Fibroblast of lung (primary cell): ENCODE measurements around the gene HDAC3. TPM values are rescaled to one million over a fixed set of nuclear protein-coding genes. Genes with fewer than 3 reads are reported as not detected.
"Not testable (repeated sequence)": the region's sequence is repeated elsewhere in the genome, so short reads cannot be mapped to it uniquely, and the experiment has no call there.

Source experiments
- DNase-seq, 2 donors: peaks; one replicate each; pipeline versions ENCODE4 v3.0.0 to v3.0.0-alpha.2; 2010; ENCODE audit warnings: low read depth in 2 of 2
- H2AFZ ChIP-seq: 2 replicates; pipeline ENCODE4 v1.5.1; 2012; ENCODE audit warnings: low read length, control low read depth, inconsistent platforms
- H3K27ac ChIP-seq: 2 replicates; pipeline ENCODE4 v1.5.1; 2011; ENCODE audit warnings: low read length, control low read depth; ENCODE audit not compliant: insufficient read depth
- H3K27me3 ChIP-seq: 2 replicates; pipeline ENCODE4 v1.5.1; 2011; ENCODE audit warnings: mild to moderate bottlenecking, low read length; ENCODE audit not compliant: control insufficient read depth, insufficient read depth
- H3K36me3 ChIP-seq: 2 replicates; pipeline ENCODE4 v1.5.1; 2011; ENCODE audit warnings: low read length; ENCODE audit not compliant: control insufficient read depth, insufficient read depth
- H3K4me1 ChIP-seq: 2 replicates; pipeline ENCODE4 v1.5.1; 2011; ENCODE audit warnings: low read length; ENCODE audit not compliant: control insufficient read depth, insufficient read depth; ENCODE audit errors: extremely low read depth
- H3K4me2 ChIP-seq: 2 replicates; pipeline ENCODE4 v1.5.1; 2011; ENCODE audit warnings: low read length, control low read depth; ENCODE audit not compliant: insufficient read depth; ENCODE audit errors: extremely low read depth
- H3K4me3 ChIP-seq, 4 experiments: fragments of 200-600 bp in 1 of 4; sonication (generic) in 1 of 4; replicated peaks in 1 of 4; 2 replicates each; pipeline ENCODE4 v1.5.1; 2011 to 2016; ENCODE audit warnings: low read length in 4 of 4, low read depth in 3 of 4, mild to moderate bottlenecking in 3 of 4, control low read depth in 2 of 4, inconsistent platforms in 1 of 4, mixed read lengths in 1 of 4; ENCODE audit not compliant: insufficient read depth in 1 of 4; ENCODE audit errors: control extremely low read depth in 1 of 4
- H3K79me2 ChIP-seq: 2 replicates; pipeline ENCODE4 v1.5.1; 2012; ENCODE audit warnings: mild to moderate bottlenecking, low read length, inconsistent platforms; ENCODE audit not compliant: control insufficient read depth, insufficient read depth
- H3K9ac ChIP-seq: 2 replicates; pipeline ENCODE4 v1.5.1; 2011; ENCODE audit warnings: mild to moderate bottlenecking, low read length, control low read depth; ENCODE audit not compliant: insufficient read depth
- H3K9me3 ChIP-seq: 2 replicates; pipeline ENCODE4 v1.5.1; 2012; ENCODE audit warnings: low read depth, low read length; ENCODE audit not compliant: control insufficient read depth, insufficient read depth
- H4K20me1 ChIP-seq: 2 replicates; pipeline ENCODE4 v1.5.1; 2011; ENCODE audit warnings: low read length; ENCODE audit not compliant: control insufficient read depth, insufficient read depth; ENCODE audit errors: extremely low read depth
- EZH2 ChIP-seq: IDR thresholded peaks from 2 replicates; pipeline ENCODE4 v1.5.1; 2012; ENCODE audit warnings: low read length, control low read depth, mild to moderate bottlenecking; ENCODE audit errors: missing control alignments
- polyA plus RNA-seq, 2 donors: library from polyadenylated mRNA; depleted of rRNA in 1 of 2; stranded (reverse) in 1 of 2; unstranded in 1 of 2; fragments of >200 nt; gene quantifications; 2 replicates each; pipeline ENCODE4 v1.2.1, GENCODE V29; 2011 to 2012; ENCODE audit warnings: missing spikeins in 1 of 2
- total RNA-seq: library from RNA; depleted of rRNA; stranded (reverse); fragments of >200 nt; gene quantifications from 2 replicates; pipeline ENCODE4 v1.2.1, GENCODE V29; 2014
- TF ChIP-seq, protein P1 (sequence below), 2 donors: IDR thresholded peaks in 1 of 2; conservative IDR thresholded peaks in 1 of 2; 1 replicate in 1 of 2; 2 replicates in 1 of 2; pipeline ENCODE4 v1.5.1; 2011 to 2012; ENCODE audit warnings: low read length in 2 of 2, control low read depth in 1 of 2, inconsistent platforms in 1 of 2, low read depth in 1 of 2, mild to moderate bottlenecking in 1 of 2

The HDAC3 gene
- total and polyA plus RNA-seq, 2 donors (not counting 1 experiment from before 2014, with no cell fraction given): 56.8 to 69.6 TPM

DNA sequence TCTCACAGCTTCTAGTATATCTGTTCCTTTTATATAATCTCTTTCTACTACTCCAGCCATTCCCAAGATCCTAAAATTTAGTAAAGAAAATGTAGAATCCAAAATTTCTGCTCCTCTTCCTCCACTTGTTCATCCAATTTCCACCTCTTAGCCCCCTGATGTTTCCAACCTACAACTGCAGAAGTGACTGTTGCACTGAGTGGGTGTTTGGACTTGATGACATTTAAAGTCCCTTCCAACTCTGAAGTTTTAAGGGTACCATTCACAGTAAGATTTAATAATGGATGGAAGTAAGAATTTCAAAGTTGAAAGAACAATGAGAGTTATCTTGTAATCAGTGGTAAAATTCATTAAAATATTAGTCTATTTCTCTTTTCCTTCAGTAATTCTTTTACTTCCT is 23.3 kb downstream of the HDAC3 start:
- TF ChIP-seq EZH2: no peak
- TF ChIP-seq, protein P1, sequence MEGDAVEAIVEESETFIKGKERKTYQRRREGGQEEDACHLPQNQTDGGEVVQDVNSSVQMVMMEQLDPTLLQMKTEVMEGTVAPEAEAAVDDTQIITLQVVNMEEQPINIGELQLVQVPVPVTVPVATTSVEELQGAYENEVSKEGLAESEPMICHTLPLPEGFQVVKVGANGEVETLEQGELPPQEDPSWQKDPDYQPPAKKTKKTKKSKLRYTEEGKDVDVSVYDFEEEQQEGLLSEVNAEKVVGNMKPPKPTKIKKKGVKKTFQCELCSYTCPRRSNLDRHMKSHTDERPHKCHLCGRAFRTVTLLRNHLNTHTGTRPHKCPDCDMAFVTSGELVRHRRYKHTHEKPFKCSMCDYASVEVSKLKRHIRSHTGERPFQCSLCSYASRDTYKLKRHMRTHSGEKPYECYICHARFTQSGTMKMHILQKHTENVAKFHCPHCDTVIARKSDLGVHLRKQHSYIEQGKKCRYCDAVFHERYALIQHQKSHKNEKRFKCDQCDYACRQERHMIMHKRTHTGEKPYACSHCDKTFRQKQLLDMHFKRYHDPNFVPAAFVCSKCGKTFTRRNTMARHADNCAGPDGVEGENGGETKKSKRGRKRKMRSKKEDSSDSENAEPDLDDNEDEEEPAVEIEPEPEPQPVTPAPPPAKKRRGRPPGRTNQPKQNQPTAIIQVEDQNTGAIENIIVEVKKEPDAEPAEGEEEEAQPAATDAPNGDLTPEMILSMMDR (conservative IDR thresholded peaks at IDR 0.05 in 1 of 2, IDR thresholded peaks at IDR 0.05 in 1 of 2; ENCODE audit: low read depth in 1 of 2, low read length in 2 of 2): no peak
- Histone ChIP-seq H3K9me3 (no peaks in the 10 kb centered on the region), H3K36me3 (no peaks in the 10 kb centered on the region), H4K20me1 (no peaks in the 10 kb centered on the region), H3K4me2 (no peak overlapping the region), H3K27ac (no peak overlapping the region), H3K9ac (no peak overlapping the region), H2AFZ (no peak overlapping the region), H3K4me3 (no peak overlapping the region), H3K79me2 (peaks cover 76% of the 10 kb centered on the region), H3K4me1 (no peaks in the 10 kb centered on the region), H3K27me3 (no peaks in the 10 kb centered on the region)
- no peak for DNase-seq

DNA sequence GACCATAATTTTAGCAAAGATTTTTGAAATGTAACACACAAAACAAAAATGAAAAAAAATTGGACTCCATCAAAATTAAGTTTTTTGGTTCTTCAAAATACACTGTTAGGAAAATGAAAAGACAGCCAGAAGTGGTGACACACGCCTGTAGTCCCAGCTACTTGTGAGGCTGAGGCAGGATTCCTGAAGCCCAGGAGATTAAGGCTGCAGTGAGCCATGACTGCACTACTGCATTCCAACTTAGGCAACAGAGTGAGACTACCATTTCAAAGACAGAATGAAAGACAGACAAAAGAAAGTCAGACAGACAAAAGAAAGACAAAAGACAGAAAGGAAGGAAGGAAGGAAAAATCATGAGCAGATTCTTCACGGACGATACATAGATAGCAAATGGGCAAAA is 25.4 kb downstream of the HDAC3 start:
- Histone ChIP-seq H3K27ac (no peak overlapping the region), H3K79me2 (peaks cover 63% of the 10 kb centered on the region), H3K9me3 (no peaks in the 10 kb centered on the region), H3K27me3 (no peaks in the 10 kb centered on the region), H3K4me3 (no peak overlapping the region), H4K20me1 (no peaks in the 10 kb centered on the region), H3K9ac (no peak overlapping the region), H3K4me2 (no peak overlapping the region), H3K4me1 (no peaks in the 10 kb centered on the region), H3K36me3 (no peaks in the 10 kb centered on the region), H2AFZ (no peak overlapping the region)
- TF ChIP-seq, protein P1 (conservative IDR thresholded peaks at IDR 0.05 in 1 of 2, IDR thresholded peaks at IDR 0.05 in 1 of 2; ENCODE audit: low read depth in 1 of 2, low read length in 2 of 2): no peak
- no peak for TF ChIP-seq EZH2
- no peak for DNase-seq

DNA sequence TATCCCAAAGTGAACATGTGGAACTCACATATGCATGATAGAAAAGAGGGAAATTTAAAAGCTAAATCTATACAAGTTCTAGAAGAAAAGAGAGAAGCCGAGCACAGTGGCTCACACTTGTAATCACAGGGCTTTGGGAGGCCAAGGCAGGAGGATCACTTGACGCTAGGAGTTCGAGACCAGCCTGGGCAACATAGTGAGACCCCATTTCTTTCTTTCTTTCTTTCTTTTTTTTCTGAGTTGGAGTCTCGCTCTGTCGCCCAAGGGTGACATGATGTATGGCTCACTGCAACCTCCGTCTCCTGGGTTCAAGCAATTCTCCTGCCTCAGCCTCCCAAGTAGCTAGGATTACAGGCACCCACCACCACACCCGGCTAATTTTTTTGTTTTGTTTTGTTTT is 26.7 kb downstream of the HDAC3 start:
- peaks cover 55% of the 10 kb centered on the region for H3K79me2 ChIP-seq
- H3K27ac ChIP-seq, H3K36me3 ChIP-seq, H3K4me3 ChIP-seq, H3K27me3 ChIP-seq, H3K9me3 ChIP-seq, H3K4me1 ChIP-seq, DNase-seq, H2AFZ ChIP-seq, H3K4me2 ChIP-seq, H3K9ac ChIP-seq, H4K20me1 ChIP-seq: not testable (repeated sequence)
